Liver (tissue), 9 donors: ENCODE measurements around the gene TNRC6B. TPM values are rescaled to one million over a fixed set of nuclear protein-coding genes. Genes with fewer than 3 reads are reported as not detected.

ENCODE experiments used
- DNase-seq: peaks from one replicate; pipeline ENCODE4 v3.0.0-alpha.2; 2017; ENCODE audit warnings: low spot score
- H3K27ac ChIP-seq, 2 donors: one replicate each; pipeline ENCODE4 v1.7.0; 2013; ENCODE audit warnings: inconsistent platforms in 2 of 2, low read length in 2 of 2, control low read depth in 1 of 2, low read depth in 1 of 2, mild to moderate bottlenecking in 1 of 2
- H3K27me3 ChIP-seq, 4 donors: one replicate each; pipeline versions ENCODE4 v1.6.1 to v1.7.0; 2013; ENCODE audit warnings: low read length in 3 of 4, inconsistent platforms in 1 of 4, mild to moderate bottlenecking in 1 of 4, moderate library complexity in 1 of 4; ENCODE audit not compliant: control insufficient read depth in 4 of 4, insufficient read depth in 4 of 4
- H3K36me3 ChIP-seq, 4 donors: one replicate each; pipeline versions ENCODE4 v1.6.1 to v1.7.0; 2013; ENCODE audit warnings: low read length in 3 of 4, mild to moderate bottlenecking in 3 of 4, low read depth in 1 of 4, moderate library complexity in 1 of 4; ENCODE audit not compliant: control insufficient read depth in 4 of 4, insufficient read depth in 3 of 4
- H3K4me1 ChIP-seq, 4 donors: one replicate each; pipeline versions ENCODE4 v1.6.1 to v1.7.0; 2013; ENCODE audit warnings: low read length in 3 of 4, mild to moderate bottlenecking in 3 of 4, moderate library complexity in 1 of 4; ENCODE audit not compliant: control insufficient read depth in 4 of 4, insufficient read depth in 4 of 4
- H3K4me3 ChIP-seq, 3 donors: one replicate each; pipeline versions ENCODE4 v1.6.1 to v1.7.0; 2013; ENCODE audit warnings: low read length in 3 of 3, control low read depth in 1 of 3, low read depth in 1 of 3, mild to moderate bottlenecking in 1 of 3
- H3K9ac ChIP-seq, 2 donors: one replicate each; pipeline ENCODE4 v1.7.0; 2013; ENCODE audit warnings: low read length in 2 of 2, mild to moderate bottlenecking in 2 of 2, moderate library complexity in 2 of 2, control low read depth in 1 of 2, low read depth in 1 of 2
- H3K9me3 ChIP-seq, 4 donors: one replicate each; pipeline versions ENCODE4 v1.6.1 to v1.7.0; 2013; ENCODE audit warnings: low read length in 3 of 4; ENCODE audit not compliant: control insufficient read depth in 4 of 4
- ATF3 ChIP-seq: IDR thresholded peaks from 2 replicates; pipeline ENCODE4 v1.6.1; 2016; ENCODE audit warnings: antibody characterized with exemption
- CTCF ChIP-seq: fragments of 150-350 bp; IDR thresholded peaks from 2 replicates; pipeline ENCODE4 v1.5.1; 2017; ENCODE audit warnings: improper control_type of control experiment, low read depth, low read length; ENCODE audit not compliant: missing input control
- EGR1 ChIP-seq, 2 donors: IDR thresholded peaks; 2 replicates each; pipeline ENCODE4 v1.6.1; 2016 to 2018; ENCODE audit warnings: antibody characterized with exemption in 2 of 2, low read depth in 2 of 2
- FOXA1 ChIP-seq: IDR thresholded peaks from 2 replicates; pipeline ENCODE4 v1.6.1; 2016; ENCODE audit warnings: antibody characterized with exemption
- FOXA2 ChIP-seq: IDR thresholded peaks from 2 replicates; pipeline ENCODE4 v1.6.1; 2016; ENCODE audit warnings: antibody characterized with exemption
- GABPA ChIP-seq, 2 donors: IDR thresholded peaks in 1 of 2; conservative IDR thresholded peaks in 1 of 2; 2 replicates each; pipeline ENCODE4 v1.6.1; 2016; ENCODE audit warnings: antibody characterized with exemption in 2 of 2, mild to moderate bottlenecking in 1 of 2, moderate library complexity in 1 of 2
- HNF4A ChIP-seq, 2 donors: conservative IDR thresholded peaks; 2 replicates each; pipeline ENCODE4 v1.6.1; 2016; ENCODE audit warnings: antibody characterized with exemption in 2 of 2, mild to moderate bottlenecking in 2 of 2
- HNF4G ChIP-seq: IDR thresholded peaks from 2 replicates; pipeline ENCODE4 v1.6.1; 2016; ENCODE audit warnings: antibody characterized with exemption
- JUND ChIP-seq, 2 donors: IDR thresholded peaks; 2 replicates each; pipeline ENCODE4 v1.6.1; 2016; ENCODE audit warnings: antibody characterized with exemption in 2 of 2
- NR2F2 ChIP-seq: IDR thresholded peaks from 2 replicates; pipeline ENCODE4 v1.6.1; 2016; ENCODE audit warnings: antibody characterized with exemption
- RAD21 ChIP-seq, 2 donors: IDR thresholded peaks; 2 replicates each; pipeline ENCODE4 v1.6.1; 2016; ENCODE audit warnings: antibody characterized with exemption in 2 of 2, mild to moderate bottlenecking in 2 of 2
- RXRA ChIP-seq, 2 donors: IDR thresholded peaks; 2 replicates each; pipeline ENCODE4 v1.6.1; 2017 to 2018; ENCODE audit warnings: antibody characterized with exemption in 2 of 2, mild to moderate bottlenecking in 1 of 2
- SP1 ChIP-seq: IDR thresholded peaks from 2 replicates; pipeline ENCODE4 v1.6.1; 2018; ENCODE audit warnings: antibody characterized with exemption, mild to moderate bottlenecking
- TAF1 ChIP-seq: conservative IDR thresholded peaks from 2 replicates; pipeline ENCODE4 v1.6.1; 2016; ENCODE audit warnings: antibody characterized with exemption, mild to moderate bottlenecking
- YY1 ChIP-seq: IDR thresholded peaks from 2 replicates; pipeline ENCODE4 v1.6.1; 2016; ENCODE audit warnings: antibody characterized with exemption, mild to moderate bottlenecking
- ZBTB33 ChIP-seq: IDR thresholded peaks from 2 replicates; pipeline ENCODE4 v1.6.1; 2016; ENCODE audit warnings: antibody characterized with exemption
- WGBS: extraction: QIAGEN DNeasy Blood & Tissue Kit; methylation state at CpG from one replicate; pipeline ENCODE4 v1.1.7; 2013; 5-methylcytosine and 5-hydroxymethylcytosine counted together
- polyA plus RNA-seq, 2 donors: library from polyadenylated mRNA; stranded (reverse) in 1 of 2; unstranded in 1 of 2; fragments of 200-250 nt in 1 of 2; fragments of >200 nt in 1 of 2; fragmentation: Nextera tagmentation in 1 of 2; extraction: Ambion mirVana in 1 of 2; gene quantifications; one replicate each; pipeline versions ENCODE4 v1.2.1 to v1.2.3, GENCODE V29; 2013 to 2015
- total RNA-seq, 2 donors: library from RNA; depleted of rRNA; stranded (reverse); fragments of >200 nt; gene quantifications; one replicate each; pipeline ENCODE4 v1.2.3, GENCODE V29; 2014
- TF ChIP-seq, protein P1 (sequence below): IDR thresholded peaks from 2 replicates; pipeline ENCODE4 v1.6.1; 2016; ENCODE audit warnings: antibody characterized with exemption
- TF ChIP-seq, protein P2 (sequence below): IDR thresholded peaks from 2 replicates; pipeline ENCODE4 v1.6.1; 2016; ENCODE audit warnings: antibody characterized with exemption, mild to moderate bottlenecking
- donor health status: healthy.
- donor health status: healthy.
- donor health status: healthy.
- donor health status: healthy.
- donor health status: healthy.

TNRC6B gene
- total and polyA plus RNA-seq, 4 donors, result 4.6 to 39.1 (median 26.4) TPM

DNA sequence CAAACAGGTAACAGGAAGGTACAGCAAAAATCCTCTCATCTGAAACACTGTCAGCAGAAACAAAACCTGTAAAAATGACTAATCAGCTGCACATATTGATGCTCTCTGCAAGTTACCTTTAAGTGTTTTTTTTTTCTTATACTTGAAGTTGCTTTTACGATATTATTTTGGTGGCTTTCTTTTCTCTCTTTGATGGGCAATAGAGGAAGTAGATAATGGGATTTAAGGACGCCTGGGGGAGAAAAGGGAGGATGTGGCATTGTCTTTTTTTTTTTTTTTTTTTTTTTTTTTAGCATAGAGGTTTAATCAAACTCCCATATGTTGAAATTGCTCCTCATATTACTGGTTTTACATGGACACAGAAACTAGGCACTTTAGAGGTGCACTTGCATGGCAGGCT, 157.2 kb downstream of the TNRC6B start:
- no peaks in the 10 kb centered on the region for H3K4me1 ChIP-seq
- H3K27me3 ChIP-seq, result no peaks in the 10 kb centered on the region
- WGBS, result 70% methylated on average over 2 of the region's 2 CpGs
- no peak overlapping the region for H3K27ac ChIP-seq
- TF ChIP-seq GABPA (IDR thresholded peaks at IDR 0.05 in 1 of 2, conservative IDR thresholded peaks at IDR 0.05 in 1 of 2) (no peak), FOXA2 (no peak), RXRA (IDR thresholded peaks at IDR 0.05) (no peak), TAF1 (no peak), EGR1 (IDR thresholded peaks at IDR 0.05; ENCODE audit: low read depth in 2 of 2) (no peak), NR2F2 (no peak), HNF4A (conservative IDR thresholded peaks at IDR 0.05) (no peak), JUND (IDR thresholded peaks at IDR 0.05) (no peak), CTCF (no peak), ZBTB33 (no peak), FOXA1 (no peak), SP1 (no peak), HNF4G (no peak), YY1 (no peak), ATF3 (no peak), RAD21 (IDR thresholded peaks at IDR 0.05) (no peak)
- TF ChIP-seq, protein P1, sequence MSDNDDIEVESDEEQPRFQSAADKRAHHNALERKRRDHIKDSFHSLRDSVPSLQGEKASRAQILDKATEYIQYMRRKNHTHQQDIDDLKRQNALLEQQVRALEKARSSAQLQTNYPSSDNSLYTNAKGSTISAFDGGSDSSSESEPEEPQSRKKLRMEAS, result no peak
- TF ChIP-seq, protein P2, sequence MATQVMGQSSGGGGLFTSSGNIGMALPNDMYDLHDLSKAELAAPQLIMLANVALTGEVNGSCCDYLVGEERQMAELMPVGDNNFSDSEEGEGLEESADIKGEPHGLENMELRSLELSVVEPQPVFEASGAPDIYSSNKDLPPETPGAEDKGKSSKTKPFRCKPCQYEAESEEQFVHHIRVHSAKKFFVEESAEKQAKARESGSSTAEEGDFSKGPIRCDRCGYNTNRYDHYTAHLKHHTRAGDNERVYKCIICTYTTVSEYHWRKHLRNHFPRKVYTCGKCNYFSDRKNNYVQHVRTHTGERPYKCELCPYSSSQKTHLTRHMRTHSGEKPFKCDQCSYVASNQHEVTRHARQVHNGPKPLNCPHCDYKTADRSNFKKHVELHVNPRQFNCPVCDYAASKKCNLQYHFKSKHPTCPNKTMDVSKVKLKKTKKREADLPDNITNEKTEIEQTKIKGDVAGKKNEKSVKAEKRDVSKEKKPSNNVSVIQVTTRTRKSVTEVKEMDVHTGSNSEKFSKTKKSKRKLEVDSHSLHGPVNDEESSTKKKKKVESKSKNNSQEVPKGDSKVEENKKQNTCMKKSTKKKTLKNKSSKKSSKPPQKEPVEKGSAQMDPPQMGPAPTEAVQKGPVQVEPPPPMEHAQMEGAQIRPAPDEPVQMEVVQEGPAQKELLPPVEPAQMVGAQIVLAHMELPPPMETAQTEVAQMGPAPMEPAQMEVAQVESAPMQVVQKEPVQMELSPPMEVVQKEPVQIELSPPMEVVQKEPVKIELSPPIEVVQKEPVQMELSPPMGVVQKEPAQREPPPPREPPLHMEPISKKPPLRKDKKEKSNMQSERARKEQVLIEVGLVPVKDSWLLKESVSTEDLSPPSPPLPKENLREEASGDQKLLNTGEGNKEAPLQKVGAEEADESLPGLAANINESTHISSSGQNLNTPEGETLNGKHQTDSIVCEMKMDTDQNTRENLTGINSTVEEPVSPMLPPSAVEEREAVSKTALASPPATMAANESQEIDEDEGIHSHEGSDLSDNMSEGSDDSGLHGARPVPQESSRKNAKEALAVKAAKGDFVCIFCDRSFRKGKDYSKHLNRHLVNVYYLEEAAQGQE, result no peak
- no peak for DNase-seq
- no peaks in the 10 kb centered on the region for H3K9me3 ChIP-seq
- no peak overlapping the region for H3K4me3 ChIP-seq
- peaks cover 0 to 10% (median 5%) of the 10 kb centered on the region in 4 donors for H3K36me3 ChIP-seq
- H3K9ac ChIP-seq, result no peak overlapping the region
